ENCODE data around the gene PRR33.
"Not testable (repeated sequence)": the region's sequence is repeated elsewhere in the genome, so short reads cannot be mapped to it uniquely, and the experiment has no call there.

The PRR33 gene

GRCh38 chr11:1889224-1889930, 2.3 kb downstream of the PRR33 start:
- no peak overlapping the region for H3K4me3 ChIP-seq (ENCODE audit: control insufficient read depth, low read depth, low read length)
- no peak for DNase-seq (ENCODE audit: low read depth)
- TF ChIP-seq CTCF (conservative IDR thresholded peaks at IDR 0.05; ENCODE audit: control insufficient read depth, insufficient read depth, low read depth, low read length): no peak

GRCh38 chr11:1888811-1889210, 2.9 kb downstream of the PRR33 start:
- H3K4me3 ChIP-seq (ENCODE audit: control insufficient read depth, low read depth, low read length): no peak overlapping the region
- no peak for DNase-seq (ENCODE audit: low read depth)
- TF ChIP-seq CTCF (conservative IDR thresholded peaks at IDR 0.05; ENCODE audit: control insufficient read depth, insufficient read depth, low read depth, low read length): no peak

- no peak for TF ChIP-seq CTCF (conservative IDR thresholded peaks at IDR 0.05; ENCODE audit: control insufficient read depth, insufficient read depth, low read depth, low read length)
- no peak overlapping the region for H3K4me3 ChIP-seq (ENCODE audit: control insufficient read depth, low read depth, low read length)
- DNase-seq (ENCODE audit: low read depth): no peak
These were observed 3.3 kb downstream of the PRR33 start for GRCh38 chr11:1888347-1888753.

GRCh38 chr11:1887451-1888346, 4.0 kb downstream of the PRR33 start:
- DNase-seq (ENCODE audit: low read depth): no peak
- no peak for TF ChIP-seq CTCF (conservative IDR thresholded peaks at IDR 0.05; ENCODE audit: control insufficient read depth, insufficient read depth, low read depth, low read length)

GRCh38 chr11:1886551-1886950, 5.1 kb downstream of the PRR33 start:
- not testable (repeated sequence) for DNase-seq (ENCODE audit: low read depth)

More at GRCh38 chr11:1887451-1888346, 4.0 kb downstream of the PRR33 start:
- no peak overlapping the region for H3K4me3 ChIP-seq (ENCODE audit: control insufficient read depth, low read depth, low read length)

GRCh38 chr11:1884303-1884700, 7.4 kb downstream of the PRR33 start:
- DNase-seq (ENCODE audit: low read depth): no peak
- no peak overlapping the region for H3K4me3 ChIP-seq (ENCODE audit: control insufficient read depth, low read depth, low read length)
- TF ChIP-seq CTCF (conservative IDR thresholded peaks at IDR 0.05; ENCODE audit: control insufficient read depth, insufficient read depth, low read depth, low read length): no peak

More at GRCh38 chr11:1886551-1886950, 5.1 kb downstream of the PRR33 start:
- H3K4me3 ChIP-seq (ENCODE audit: control insufficient read depth, low read depth, low read length): not testable (repeated sequence)

Data from fibroblast of mammary gland (primary cell).